IPS-18c (cell line): ENCODE measurements around the gene MRPL4.
A peak's percentile ranks its signal among the peaks of the same experiment; 100 is the strongest.
"Not testable (repeated sequence)": the region's sequence is repeated elsewhere in the genome, so short reads cannot be mapped to it uniquely, and the experiment has no call there.

Experiments
- H3K4me3 ChIP-seq: 2 replicates; pipeline ENCODE4 v1.7.0; 2013; ENCODE audit warnings: low read depth, mild to moderate bottlenecking, low read length, moderate library complexity; ENCODE audit not compliant: insufficient read depth
- H3K9me3 ChIP-seq: one replicate; pipeline ENCODE4 v1.6.1; 2013; ENCODE audit warnings: mild to moderate bottlenecking, low read length, moderate library complexity; ENCODE audit not compliant: control insufficient read depth, insufficient read depth

The MRPL4 gene

DNA sequence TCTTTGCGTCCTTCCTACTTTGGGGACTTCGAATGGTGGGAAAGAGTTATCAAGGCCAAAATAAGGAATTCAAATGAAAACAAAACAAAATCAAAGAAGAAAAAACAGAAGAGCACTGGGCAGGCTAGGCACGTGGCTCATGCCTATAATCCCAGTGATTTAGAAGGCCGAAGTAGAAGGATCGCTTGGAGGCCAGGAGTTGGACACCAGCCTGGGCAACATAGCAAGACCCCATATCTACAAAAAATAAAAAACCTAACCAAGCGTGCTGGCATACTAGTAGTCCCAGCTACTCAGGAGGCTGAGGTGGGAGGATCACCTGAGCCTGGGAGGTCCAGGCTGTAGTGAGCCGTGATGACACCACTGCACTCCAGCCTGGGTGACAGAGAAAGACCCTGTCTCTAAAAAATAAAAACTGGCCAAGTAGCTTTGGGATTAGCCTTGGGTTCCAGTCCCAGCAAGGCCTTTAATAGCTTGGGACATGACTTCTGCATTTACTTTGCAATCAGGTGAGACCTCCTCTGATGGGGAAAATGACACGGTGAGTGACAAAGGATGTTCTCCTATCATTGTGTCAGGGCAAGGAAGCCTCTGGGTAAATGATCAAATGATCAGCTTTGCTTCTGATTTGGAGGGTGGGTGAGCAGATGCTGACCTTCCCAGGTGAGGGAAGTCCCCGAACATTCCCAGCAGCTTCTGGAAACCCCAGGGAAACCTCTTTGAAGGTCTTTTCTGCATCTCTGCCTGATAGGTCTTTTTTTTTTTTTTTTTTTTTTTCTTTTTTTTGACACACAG, 26.0 kb downstream of the MRPL4 start:
- Histone ChIP-seq H3K4me3 (no peak overlapping the region), H3K9me3 (no peaks in the 10 kb centered on the region)

DNA sequence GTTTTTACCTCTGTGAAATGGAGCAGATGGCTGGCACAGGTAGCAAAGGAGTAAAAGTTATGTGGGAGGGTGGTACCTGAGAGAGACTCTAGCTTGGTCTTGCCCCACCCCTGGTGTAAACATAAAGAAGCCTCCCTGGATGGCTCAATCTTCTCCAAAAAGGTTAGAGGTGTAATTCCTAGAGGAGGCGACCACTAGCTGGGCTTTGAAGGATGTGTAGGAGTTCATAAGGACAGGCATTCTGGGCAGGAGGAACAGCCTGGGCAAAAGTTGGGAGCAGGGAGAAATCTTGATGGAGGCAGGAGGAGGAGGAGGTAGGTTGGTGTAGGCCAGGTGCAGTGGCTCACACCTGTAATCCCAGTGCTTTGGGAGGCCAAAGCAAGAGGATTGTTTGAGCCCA, 26.9 kb downstream of the MRPL4 start:
- Histone ChIP-seq H3K4me3 (no peak overlapping the region), H3K9me3 (no peaks in the 10 kb centered on the region)

DNA sequence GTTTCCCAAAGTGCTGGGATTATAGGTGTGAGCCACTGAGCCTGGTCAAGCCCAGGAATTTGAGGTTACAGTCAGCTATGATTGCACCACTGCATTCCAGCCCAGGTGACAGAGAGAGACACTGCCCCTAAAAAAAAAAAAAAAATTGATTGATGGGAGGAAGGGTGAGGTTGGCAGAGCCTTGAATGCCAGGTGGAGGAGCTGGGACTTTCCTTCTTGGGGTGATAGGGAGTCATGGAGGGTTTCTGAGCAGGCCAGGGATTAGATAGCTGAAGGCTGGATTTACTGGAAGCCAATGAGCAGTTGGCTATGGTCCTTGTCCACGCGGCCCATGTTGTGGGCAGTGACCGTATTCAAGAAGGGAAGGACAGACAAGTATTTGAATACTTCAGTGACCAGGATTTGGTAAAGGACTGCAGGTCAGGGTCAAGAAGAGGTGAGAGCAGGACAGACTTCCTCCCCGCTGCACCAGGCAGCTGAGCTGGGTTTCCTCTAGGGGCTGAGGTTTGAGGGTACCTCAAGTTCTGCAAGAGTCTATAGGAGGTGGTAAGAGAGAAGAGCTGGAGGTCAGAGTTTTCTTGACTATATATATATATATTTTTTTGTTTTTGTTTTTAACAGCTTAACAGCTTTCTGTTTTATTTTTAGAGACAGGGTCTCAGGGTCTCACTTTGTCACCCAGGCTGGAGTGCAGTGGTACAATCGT, 27.9 kb downstream of the MRPL4 start:
- H3K4me3 ChIP-seq = no peak overlapping the region
- no peaks in the 10 kb centered on the region for H3K9me3 ChIP-seq

DNA sequence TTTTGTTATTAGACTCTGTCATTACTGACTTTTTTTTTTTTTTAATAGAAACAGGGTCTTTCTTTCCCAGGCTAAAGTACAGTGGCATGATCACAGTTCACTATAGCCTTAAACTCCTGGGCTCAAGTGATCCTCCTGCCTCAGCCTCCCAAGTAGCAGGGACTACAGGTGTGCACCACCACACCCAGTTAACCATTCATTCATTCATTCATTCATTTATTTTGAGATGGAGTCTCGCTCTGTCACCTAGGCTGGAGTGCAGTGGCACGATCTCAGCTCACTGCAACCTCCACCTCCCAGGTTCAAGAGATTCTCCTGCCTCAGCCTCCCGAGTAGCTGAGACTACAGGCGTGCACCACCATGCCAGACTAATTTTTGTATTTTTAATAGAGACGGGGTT, 30.0 kb downstream of the MRPL4 start:
- not testable (repeated sequence) for H3K4me3 ChIP-seq, H3K9me3 ChIP-seq

DNA sequence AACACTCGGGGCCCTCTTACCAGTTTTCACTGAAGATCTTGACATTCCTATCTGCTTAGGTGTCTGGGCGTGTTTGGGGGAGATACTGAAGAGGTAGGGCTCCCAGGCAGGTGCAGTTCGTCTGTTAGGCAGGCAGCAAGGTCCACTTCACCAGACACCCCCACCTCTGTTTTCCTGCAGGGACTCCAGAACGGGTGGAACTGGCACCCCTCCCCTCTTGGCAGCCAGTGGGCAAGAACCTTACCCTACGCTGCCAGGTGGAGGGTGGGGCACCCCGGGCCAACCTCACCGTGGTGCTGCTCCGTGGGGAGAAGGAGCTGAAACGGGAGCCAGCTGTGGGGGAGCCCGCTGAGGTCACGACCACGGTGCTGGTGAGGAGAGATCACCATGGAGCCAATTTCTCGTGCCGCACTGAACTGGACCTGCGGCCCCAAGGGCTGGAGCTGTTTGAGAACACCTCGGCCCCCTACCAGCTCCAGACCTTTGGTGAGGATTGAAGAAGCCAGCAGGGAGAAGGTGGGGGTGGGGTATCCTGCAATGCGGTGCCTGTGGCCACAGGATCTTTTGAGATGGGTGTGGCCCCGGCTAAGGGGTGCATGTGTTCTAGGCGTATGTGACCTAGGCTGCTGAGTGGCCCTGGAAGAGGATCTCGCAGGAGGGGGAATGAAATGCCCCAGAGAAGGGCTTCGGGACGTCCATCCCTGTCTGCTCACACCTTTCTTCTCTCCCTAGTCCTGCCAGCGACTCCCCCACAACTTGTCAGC, 31.5 kb downstream of the MRPL4 start:
- Histone ChIP-seq H3K9me3 (no peaks in the 10 kb centered on the region), H3K4me3 (no peak overlapping the region)

DNA sequence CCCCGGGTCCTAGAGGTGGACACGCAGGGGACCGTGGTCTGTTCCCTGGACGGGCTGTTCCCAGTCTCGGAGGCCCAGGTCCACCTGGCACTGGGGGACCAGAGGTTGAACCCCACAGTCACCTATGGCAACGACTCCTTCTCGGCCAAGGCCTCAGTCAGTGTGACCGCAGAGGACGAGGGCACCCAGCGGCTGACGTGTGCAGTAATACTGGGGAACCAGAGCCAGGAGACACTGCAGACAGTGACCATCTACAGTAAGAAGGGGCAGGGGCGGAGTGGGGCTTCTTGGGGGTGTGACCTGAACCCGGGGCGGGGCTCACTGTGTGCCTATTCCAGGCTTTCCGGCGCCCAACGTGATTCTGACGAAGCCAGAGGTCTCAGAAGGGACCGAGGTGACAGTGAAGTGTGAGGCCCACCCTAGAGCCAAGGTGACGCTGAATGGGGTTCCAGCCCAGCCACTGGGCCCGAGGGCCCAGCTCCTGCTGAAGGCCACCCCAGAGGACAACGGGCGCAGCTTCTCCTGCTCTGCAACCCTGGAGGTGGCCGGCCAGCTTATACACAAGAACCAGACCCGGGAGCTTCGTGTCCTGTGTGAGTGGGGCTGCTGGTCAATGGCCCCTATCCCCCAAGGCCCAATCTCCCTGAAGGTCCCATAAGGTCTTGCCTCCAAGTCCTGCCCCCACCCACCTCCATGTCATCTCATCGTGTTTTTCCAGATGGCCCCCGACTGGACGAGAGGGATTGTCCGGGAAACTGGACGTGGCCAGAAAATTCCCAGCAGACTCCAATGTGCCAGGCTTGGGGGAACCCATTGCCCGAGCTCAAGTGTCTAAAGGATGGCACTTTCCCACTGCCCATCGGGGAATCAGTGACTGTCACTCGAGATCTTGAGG, 32.3 kb downstream of the MRPL4 start:
- Histone ChIP-seq H3K9me3 (no peaks in the 10 kb centered on the region), H3K4me3 (no peak overlapping the region)

DNA sequence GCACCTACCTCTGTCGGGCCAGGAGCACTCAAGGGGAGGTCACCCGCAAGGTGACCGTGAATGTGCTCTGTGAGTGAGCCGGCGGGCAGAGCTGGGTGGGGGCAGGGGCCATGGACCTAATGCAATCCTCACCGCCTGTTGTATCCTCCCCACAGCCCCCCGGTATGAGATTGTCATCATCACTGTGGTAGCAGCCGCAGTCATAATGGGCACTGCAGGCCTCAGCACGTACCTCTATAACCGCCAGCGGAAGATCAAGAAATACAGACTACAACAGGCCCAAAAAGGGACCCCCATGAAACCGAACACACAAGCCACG, 32.9 kb downstream of the MRPL4 start:
- no peak overlapping the region for H3K4me3 ChIP-seq
- no peaks in the 10 kb centered on the region for H3K9me3 ChIP-seq

DNA sequence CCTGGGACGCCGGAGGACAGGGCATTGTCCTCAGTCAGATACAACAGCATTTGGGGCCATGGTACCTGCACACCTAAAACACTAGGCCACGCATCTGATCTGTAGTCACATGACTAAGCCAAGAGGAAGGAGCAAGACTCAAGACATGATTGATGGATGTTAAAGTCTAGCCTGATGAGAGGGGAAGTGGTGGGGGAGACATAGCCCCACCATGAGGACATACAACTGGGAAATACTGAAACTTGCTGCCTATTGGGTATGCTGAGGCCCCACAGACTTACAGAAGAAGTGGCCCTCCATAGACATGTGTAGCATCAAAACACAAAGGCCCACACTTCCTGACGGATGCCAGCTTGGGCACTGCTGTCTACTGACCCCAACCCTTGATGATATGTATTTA, 33.4 kb downstream of the MRPL4 start:
- Histone ChIP-seq H3K4me3 (no peak overlapping the region), H3K9me3 (no peaks in the 10 kb centered on the region)

DNA sequence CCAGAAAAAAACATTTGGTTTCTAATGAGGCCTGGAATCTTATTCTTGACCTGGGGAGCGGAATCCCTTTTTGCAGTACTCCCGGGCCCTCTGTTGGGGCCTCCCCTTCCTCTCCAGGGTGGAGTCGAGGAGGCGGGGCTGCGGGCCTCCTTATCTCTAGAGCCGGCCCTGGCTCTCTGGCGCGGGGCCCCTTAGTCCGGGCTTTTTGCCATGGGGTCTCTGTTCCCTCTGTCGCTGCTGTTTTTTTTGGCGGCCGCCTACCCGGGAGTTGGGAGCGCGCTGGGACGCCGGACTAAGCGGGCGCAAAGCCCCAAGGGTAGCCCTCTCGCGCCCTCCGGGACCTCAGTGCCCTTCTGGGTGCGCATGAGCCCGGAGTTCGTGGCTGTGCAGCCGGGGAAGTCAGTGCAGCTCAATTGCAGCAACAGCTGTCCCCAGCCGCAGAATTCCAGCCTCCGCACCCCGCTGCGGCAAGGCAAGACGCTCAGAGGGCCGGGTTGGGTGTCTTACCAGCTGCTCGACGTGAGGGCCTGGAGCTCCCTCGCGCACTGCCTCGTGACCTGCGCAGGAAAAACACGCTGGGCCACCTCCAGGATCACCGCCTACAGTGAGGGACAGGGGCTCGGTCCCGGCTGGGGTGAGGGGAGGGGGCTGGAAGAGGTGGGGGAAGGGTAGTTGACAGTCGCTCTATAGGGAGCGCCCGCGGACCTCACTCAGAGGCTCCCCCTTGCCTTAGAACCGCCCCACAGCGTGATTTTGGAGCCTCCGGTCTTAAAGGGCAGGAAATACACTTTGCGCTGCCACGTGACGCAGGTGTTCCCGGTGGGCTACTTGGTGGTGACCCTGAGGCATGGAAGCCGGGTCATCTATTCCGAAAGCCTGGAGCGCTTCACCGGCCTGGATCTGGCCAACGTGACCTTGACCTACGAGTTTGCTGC, 35.1 kb downstream of the MRPL4 start, which contains the start of gene ICAM4:
Gene ICAM4, plus strand, starts transcription at position 153 of the 935 bp plus-strand sequence. Its CDS starts 58 bp downstream, at position 211.
- H3K9me3 ChIP-seq = no peaks in the 10 kb centered on the region
- peak within 1 kb of the TSS; percentile 53 for H3K4me3 ChIP-seq

DNA sequence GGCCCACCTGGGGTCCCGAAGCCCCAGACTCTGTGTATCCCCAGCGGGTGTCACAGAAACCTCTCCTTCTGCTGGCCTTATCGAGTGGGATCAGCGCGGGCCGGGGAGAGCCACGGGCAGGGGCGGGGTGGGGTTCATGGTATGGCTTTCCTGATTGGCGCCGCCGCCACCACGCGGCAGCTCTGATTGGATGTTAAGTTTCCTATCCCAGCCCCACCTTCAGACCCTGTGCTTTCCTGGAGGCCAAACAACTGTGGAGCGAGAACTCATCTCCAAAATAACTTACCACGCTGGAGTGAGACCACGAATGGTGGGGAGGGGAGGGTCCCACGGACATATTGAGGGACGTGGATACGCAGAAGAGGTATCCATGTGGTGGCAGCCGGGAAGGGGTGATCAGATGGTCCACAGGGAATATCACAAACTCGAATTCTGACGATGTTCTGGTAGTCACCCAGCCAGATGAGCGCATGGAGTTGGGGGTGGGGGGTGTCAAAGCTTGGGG, 36.7 kb downstream of the MRPL4 start:
- Histone ChIP-seq H3K9me3 (peaks cover 3% of the 10 kb centered on the region), H3K4me3 (peak overlapping the region; percentile 60)

DNA sequence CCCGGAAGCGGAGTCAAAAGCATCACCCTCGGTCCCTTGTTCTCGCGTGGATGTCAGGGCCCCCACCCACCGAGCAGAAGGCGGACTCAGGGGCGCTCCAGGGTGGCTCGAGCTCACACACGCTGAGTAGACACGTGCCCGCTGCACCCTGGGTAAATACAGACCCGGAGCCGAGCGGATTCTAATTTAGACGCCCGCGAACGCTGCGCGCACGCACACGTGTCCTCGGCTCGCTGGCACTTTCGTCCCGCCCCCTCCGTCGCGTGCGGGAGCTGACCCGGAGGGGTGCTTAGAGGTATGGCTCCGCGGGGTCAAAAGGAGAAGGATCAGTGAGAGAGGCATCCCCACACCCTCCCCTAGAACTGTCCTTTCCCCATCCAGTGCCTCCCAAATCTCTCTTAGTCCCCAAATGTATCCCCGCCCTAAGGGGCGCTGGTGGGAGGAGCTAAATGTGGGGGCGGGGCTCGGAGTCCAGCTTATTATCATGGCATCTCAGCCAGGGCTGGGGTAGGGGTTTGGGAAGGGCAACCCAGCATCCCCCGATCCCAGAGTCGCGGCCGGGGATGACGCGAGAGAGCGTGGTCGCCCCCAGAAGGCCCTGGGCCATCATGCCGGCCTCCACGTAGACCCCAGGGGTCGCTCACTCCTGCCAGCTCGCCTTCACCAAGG, 37.3 kb downstream of the MRPL4 start:
- peaks cover 3% of the 10 kb centered on the region for H3K9me3 ChIP-seq
- H3K4me3 ChIP-seq = peak overlapping the region; percentile 60

DNA sequence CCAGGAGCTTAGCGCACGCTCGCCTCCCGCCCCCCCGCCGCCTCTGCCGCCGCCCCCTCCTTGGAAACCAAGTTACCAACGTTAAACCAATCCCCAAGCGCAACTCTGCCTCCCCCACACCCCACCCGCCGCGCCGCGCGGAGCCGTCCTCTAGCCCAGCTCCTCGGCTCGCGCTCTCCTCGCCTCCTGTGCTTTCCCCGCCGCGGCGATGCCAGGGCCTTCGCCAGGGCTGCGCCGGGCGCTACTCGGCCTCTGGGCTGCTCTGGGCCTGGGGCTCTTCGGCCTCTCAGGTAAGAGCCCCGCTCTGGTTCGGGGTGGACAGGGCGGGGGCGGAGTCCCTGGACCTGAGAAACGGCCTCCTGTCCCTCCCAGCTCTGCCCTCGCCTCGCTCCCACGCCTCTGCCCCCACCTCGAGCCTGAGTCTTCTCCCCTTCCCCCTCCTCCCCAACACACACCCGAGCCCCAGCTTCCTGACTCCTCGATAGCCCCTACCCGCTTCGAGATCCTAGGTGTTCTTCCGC, 37.9 kb downstream of the MRPL4 start, which contains the start of gene ICAM5:
Gene ICAM5, plus strand, starts transcription at position 117 of the 521 bp plus-strand sequence. Its CDS starts 92 bp downstream, at position 209.
- Histone ChIP-seq H3K4me3 (peak within 1 kb of the TSS; percentile 60), H3K9me3 (peaks cover 3% of the 10 kb centered on the region)

DNA sequence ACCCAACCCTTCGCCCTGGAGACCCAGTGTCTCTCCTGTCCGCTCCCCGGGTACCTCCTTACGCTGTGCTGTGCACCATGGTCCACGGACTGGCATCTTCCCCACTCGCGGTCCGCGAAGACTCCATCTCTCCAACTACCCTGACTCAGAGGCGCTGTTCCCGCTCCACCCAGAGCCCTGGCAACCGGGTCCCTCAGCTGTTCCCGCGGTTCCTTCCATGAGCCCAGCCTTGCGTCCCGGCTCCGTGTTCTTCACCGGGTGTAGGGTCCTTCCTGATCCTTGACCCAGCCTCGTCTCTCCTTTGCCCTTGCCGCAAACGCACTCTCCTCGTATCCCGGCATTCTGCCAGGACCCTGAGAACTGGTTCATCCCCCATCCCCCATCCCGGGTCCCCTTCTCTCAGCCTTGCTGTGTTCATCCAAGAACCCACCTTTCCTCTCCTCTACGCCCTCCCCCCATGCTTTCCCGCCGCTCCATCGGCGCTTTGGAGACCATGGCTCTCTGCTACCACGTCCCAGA, 38.4 kb downstream of the MRPL4 start:
- Histone ChIP-seq H3K4me3 (peak overlapping the region; percentile 60), H3K9me3 (peaks cover 5% of the 10 kb centered on the region)

DNA sequence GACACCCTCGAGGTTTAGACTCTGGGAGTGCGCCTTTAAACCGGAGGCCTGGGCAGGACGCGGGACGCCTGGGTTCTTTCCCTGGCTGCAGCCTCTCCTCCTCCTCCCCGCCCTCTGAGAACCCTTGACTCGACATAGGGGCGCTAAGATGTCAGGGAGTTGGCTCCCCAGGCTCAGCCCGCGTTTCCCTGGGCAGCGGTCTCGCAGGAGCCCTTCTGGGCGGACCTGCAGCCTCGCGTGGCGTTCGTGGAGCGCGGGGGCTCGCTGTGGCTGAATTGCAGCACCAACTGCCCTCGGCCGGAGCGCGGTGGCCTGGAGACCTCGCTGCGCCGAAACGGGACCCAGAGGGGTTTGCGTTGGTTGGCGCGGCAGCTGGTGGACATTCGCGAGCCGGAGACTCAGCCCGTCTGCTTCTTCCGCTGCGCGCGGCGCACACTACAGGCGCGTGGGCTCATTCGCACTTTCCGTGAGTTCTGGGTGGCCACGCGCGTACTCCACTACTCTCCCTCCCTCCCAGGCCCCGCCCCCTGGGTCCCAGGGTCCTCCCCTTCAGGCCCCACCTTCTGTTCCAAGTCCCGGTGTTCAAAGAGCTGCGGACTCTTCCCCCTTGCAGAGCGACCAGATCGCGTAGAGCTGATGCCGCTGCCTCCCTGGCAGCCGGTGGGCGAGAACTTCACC, 39.0 kb downstream of the MRPL4 start:
- peaks cover 5% of the 10 kb centered on the region for H3K9me3 ChIP-seq
- H3K4me3 ChIP-seq = peak overlapping the region; percentile 60
